AG08395 (cell line): ENCODE results near the gene DRG2.
A peak's percentile ranks its signal among the peaks of the same experiment; 100 is the strongest.

Source experiments
- DNase-seq: peaks from one replicate; pipeline ENCODE4 v3.0.0; 2012; ENCODE audit warnings: mixed read lengths, low spot score

The DRG2 gene

GRCh38 chr17:18087610-18088491, at the start of gene DRG2:
Gene DRG2, plus strand, starts transcription at chr17:18087948. Its CDS starts 76 bp downstream, at chr17:18088024.
- peak; percentile 97 for DNase-seq

DNA sequence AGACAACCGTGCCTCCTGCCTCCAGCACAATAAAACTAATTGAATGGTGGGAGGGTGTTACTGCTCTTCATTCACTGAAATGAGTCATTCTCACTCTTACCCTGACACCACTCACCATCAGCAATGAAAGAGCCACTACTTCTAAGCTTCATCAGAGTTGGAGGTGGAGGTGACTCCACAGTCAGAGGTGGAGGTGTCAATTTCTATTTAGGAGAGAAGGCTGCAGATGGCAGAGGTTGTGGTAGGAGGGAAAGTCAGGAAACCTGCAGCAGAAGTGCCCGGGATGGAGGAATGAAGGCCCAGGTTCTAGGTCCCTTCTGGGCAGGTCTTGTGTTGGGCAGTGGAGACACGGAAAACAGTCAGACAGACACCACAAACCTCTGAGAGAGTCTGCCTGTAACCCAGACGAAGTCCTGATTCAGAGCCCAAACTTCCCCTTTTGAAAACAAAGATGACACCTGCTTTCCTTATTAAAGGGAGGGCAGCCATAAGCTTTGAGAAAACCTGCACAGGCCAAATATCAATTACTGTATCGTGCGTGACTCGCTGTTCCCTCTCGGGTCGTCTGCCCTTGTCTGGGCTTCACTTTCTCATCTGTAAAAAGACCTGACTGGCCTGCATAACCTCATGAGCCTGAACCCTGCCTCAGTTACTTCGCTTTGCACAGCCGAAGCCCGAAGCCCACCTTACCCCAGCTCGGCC, 49.4 kb upstream of the DRG2 start:
- DNase-seq: no peak

DNA sequence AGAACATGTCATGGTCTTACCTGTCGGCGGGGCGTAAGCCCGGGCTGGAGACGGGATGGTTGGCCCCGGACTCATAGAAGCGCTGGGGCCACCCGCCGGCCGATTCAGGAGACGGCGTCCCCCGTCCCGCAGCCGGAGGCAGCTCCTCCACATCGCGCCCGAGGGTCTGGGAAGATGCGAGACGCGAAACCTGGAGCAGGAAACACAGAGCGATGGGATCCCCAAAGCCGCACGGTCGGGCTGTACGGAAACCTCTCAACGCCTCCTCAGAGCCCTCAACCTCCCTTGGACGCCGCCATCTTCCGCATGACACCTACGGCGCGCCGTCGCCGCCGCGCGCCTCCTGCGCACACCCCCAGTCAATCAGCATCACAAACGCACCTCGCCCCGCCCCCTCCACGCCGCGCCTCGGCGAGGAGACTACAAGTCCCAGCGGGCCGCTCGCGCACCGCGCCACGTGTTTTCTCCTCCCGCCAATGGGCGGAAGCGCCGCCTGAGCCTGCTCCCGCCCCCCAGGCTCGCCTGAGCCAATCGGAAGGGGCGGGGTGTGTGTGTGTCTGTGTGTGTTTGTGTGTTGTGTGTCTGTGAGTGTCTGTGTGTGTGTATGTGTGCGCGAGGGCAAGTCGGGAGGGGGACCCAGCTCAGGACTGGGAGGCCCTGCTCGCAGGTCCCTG, 48.8 kb upstream of the DRG2 start, which contains the start of the genes ATPAF2 and GID4:
Gene ATPAF2 (minus strand): TSS at position 308 of the 674 bp plus-strand sequence. CDS start 155 bp downstream, at position 153.
Gene GID4 (plus strand): TSS at position 548 of the 674 bp plus-strand sequence. CDS start 57 bp downstream, at position 605.
- peak; percentile 99 for DNase-seq

DNA sequence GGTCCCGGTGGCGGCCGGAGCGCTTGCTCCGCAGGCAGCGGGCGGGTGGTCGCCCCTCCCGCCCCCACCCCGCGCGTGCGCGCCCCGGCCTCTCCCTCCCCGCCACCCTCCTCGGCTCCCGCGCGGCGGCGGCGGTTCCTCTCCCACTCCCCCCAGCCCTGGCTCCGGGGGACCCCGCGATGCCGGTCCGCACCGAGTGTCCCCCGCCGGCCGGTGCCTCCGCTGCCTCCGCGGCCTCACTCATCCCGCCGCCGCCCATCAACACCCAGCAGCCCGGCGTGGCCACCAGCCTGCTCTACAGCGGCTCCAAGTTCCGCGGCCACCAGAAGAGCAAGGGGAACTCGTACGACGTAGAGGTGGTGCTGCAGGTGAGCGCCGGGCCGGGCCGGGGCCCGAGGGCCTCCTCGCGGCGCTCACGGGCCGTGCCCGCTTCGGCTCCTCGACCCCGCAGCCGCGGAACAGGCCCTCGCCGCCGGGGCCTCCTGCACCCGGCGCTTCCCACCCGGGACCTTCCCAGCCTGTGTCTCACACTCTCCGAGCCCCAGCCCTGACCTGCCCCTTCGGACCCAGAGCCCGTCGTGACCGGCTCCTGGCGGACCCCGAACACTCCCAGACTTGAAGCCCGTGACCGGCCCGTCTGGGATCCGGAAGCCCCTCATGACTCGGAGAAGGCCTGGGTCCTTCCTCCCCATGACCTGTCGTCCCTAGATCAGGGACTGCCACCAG, 48.0 kb upstream of the DRG2 start:
- peak; percentile 21 for DNase-seq

- DNase-seq: no peak
Observed at GRCh38 chr17:18040261-18040858, 47.4 kb upstream of the DRG2 start.

DNA sequence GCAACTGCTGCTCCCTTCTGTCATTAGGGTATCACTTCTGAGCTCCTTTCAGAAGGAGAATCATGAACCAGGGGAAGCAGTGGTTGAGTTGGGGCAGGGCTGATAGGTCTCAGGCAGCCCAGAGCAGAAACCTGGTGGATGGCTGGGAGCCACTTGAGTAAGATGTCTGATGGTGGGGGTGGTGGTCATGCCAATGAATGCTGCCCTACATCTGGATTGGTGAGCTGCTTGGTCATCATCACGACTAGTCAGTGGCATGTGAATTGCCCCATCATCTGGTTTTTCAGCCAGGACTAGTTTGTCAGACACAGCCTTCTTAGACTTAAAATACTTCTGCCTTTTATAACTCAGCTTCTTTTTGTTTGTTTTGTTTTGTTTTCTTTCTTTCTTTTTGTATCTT, 46.0 kb upstream of the DRG2 start:
- DNase-seq: peak; percentile 84

GRCh38 chr17:18042983-18043382, 44.8 kb upstream of the DRG2 start:
- no peak for DNase-seq

- no peak for DNase-seq
Observed at GRCh38 chr17:18043491-18043890, 44.3 kb upstream of the DRG2 start.

DNA sequence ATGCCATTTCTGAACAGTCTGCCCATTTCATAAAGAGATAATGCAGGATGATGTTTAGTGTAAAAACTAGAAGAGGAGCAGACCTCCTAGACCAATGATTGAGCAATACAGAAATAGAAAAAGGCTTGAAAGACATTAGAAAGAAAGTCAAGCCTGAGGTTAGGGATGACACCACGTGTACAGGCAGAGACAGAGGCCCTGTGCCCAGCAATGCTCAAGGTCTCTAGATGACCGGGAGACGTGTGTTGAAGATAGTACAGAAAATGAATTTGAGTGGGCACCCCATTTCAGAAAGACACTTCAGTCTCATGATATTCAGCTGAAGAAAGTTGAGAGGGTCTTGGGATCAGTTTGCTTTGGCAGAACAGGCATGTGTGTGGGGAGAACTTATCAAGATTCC, 43.1 kb upstream of the DRG2 start:
- DNase-seq: no peak

- DNase-seq: no peak
Observed at GRCh38 chr17:18045691-18046350, 41.9 kb upstream of the DRG2 start.

DNA sequence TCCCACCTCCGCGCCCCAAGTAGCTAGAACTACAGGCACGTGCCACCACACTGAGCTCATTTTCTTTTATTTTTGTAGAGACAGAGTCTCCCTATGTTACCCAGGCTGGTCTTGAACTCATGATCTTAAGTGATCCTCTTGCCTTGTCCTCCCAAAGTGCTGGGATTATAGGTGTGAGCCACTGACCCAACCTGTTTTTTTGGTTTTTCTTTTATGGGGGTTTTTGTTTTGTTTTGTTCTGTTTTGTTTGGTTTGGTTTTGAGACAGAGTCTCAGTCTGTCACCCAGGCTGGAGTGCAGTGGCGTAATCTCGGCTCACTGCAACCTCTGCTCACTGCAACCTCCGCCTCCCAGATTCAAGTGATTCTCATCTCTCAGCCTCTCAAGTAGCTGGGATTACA, 32.2 kb upstream of the DRG2 start:
- DNase-seq: no peak

- DNase-seq: no peak
Observed at GRCh38 chr17:18056214-18056613, 31.5 kb upstream of the DRG2 start.

- DNase-seq: no peak
Observed at GRCh38 chr17:18059283-18059682, 28.5 kb upstream of the DRG2 start.

GRCh38 chr17:18064053-18064452, 23.7 kb upstream of the DRG2 start:
- no peak for DNase-seq

DNA sequence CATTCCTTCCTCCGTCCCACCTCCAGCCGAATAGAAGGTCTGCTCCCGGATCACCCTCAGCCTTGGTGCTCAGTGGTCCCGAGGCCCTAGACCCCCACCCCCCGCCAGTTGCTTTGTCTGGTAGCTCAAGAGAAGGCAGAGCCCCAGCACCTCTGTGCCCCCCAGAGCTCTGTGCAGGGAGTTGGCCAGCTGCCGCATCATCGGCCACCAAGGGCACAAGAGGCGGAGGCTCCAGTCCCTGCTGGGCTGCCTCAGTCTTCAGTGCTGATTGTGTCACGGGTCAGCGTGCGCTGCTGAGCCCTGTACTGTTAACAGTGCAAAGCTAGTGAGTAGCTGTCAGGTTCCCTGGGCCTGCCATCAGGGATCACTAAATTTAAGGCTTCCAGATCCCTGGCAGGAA, 22.2 kb upstream of the DRG2 start:
- DNase-seq: no peak

- no peak for DNase-seq
Observed at GRCh38 chr17:18066866-18067265, 20.9 kb upstream of the DRG2 start.

DNA sequence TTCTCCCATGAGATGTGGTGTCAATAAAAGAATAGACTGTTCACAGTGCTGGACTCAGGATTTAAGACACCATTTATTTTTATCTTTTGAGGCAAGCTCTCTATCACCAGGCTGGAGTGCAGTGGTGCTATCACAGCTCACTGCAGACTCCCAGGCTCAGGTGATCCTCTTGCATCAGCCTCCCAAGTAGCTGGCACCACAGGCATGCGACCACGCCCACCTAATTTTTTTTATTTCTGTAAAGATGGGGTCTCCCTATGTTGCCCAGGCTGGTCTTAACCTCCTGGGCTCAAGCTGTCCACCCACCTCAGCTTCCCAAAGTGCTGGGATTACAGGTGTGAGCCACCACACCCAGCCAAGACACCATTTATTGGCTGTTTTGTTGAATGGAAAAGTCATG, 18.6 kb upstream of the DRG2 start:
- DNase-seq: no peak

- DNase-seq: peak; percentile 65
Observed at GRCh38 chr17:18070861-18071340, 16.8 kb upstream of the DRG2 start.

GRCh38 chr17:18071751-18072150, 16.0 kb upstream of the DRG2 start:
- no peak for DNase-seq

DNA sequence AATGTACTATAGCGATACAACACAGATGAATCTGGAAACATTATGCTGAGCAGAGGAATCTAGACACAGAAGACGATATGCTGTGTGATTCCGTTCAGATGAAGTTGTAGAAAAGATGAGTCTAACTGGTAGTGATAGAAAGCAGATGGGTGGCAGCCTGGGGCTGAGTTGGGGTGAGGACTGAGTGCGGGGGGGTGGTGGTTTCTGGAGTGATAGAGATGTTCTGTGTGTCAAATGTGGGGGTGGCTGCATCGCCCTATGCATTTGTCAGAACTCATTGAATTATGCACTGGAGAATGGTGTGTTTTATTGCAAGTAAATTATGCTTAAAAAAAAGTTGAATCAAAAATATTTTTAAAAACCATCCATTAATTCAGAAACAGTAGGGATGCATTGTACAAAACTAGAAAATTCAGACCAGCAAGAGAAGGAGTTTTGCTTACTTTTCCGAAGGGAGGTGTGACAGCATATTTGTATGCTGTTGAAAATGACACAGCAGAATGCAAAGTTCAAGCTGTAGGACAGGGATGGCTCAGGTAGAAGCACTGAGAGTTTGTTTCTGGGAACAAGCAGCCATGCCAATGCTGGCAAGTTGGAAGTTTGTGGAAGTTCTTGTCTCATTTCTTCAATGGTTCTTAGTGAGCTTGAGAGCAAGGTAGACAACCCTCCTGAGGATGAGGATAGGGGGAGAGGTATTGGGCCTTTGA, 13.0 kb upstream of the DRG2 start:
- DNase-seq: no peak
